GM18858 (cell line): ENCODE measurements around the gene GOLGB1.
"Not testable (repeated sequence)": the region's sequence is repeated elsewhere in the genome, so short reads cannot be mapped to it uniquely, and the experiment has no call there.

ENCODE experiments used
- ATAC-seq: cut with Tn5 transposase; IDR thresholded peaks from one replicate; pipeline ENCODE4 v1.9.1; 2021; ENCODE audit not compliant: unreplicated experiment

Gene GOLGB1

GRCh38 chr3:121743106-121743505 is 6.4 kb downstream of the GOLGB1 start:
- ATAC-seq: not testable (repeated sequence)

GRCh38 chr3:121740896-121741295 is 8.6 kb downstream of the GOLGB1 start:
- ATAC-seq: no peak

GRCh38 chr3:121739902-121740301 is 9.6 kb downstream of the GOLGB1 start:
- ATAC-seq: no peak

GRCh38 chr3:121737644-121738043 is 11.9 kb downstream of the GOLGB1 start:
- no peak for ATAC-seq

GRCh38 chr3:121736112-121736511 is 13.4 kb downstream of the GOLGB1 start:
- ATAC-seq: no peak

DNA sequence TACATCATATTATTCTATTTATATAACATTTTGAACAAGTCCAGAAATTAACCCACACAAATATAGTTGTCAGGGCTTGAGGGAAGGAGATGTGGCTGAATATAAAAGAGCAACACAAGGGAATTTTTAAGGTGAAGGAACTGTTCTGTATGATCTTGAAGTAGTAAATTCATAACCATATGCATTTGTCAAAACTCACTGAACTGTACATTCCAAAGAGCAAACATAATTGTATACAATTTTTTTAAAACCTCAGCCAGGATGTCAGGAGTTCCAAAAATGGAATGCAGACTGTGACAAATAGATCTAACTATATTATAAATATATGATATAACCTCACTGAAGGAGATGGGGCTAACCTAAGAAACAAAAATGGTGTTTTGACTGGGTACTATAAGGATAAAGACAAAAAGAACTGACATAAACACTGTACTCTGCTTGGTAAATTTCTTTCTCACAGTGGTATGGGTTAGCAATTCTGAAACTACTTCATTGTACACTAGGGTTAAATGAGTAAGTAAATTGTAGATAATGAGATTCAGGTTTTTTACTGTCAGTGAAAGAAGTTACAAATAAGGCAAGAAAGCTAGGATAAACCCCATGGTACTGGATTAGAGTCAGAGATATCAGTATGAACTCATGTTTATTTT is 14.4 kb downstream of the GOLGB1 start:
- peak; percentile 95 for ATAC-seq

- no peak for ATAC-seq
Measured at GRCh38 chr3:121730940-121731687, 18.4 kb downstream of the GOLGB1 start.

DNA sequence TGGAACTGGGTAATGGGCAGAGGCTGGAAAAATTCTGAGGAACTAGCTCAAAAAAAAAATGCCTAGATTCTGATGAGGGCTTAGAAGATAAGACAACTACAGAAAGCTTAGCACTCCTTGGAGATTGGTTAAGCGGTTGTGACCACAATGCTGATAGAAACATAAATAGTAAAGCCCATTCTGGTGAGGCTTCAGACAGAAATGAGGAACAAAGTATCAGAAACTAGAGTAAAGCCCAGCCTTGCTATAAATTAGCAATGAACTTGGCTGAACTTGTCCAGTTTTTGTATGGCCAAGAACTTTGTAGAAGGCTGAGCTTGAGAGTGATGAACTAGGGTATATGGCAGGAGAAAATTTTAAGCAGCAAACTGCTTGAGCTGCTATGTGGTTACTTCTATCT is 25.4 kb downstream of the GOLGB1 start:
- peak; percentile 89 for ATAC-seq

- ATAC-seq: no peak
Measured at GRCh38 chr3:121723485-121723884, 26.1 kb downstream of the GOLGB1 start.

- ATAC-seq: no peak
Measured at GRCh38 chr3:121722411-121722810, 27.1 kb downstream of the GOLGB1 start.

GRCh38 chr3:121720163-121720562 is 29.4 kb downstream of the GOLGB1 start:
- ATAC-seq: no peak

DNA sequence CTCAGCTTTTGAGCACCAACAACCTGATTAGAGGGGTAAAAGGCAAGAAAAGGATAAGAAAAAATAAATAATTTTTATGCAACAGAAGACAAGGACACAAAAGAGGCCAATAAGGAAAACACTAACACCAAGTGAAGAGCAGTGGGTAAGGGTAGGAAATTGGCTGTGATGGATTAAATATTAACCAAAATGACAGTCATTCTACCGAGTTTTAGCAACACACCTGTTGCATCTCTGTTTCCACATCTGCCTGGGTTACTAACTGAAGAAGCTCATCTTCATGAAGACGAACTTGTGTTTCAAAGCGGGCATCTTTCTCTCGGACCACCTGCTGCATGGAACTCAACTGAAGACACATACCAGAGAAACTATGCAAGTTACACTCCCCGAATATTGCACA is 30.1 kb downstream of the GOLGB1 start:
- ATAC-seq: no peak

- no peak for ATAC-seq
Measured at GRCh38 chr3:121718205-121718846, 31.2 kb downstream of the GOLGB1 start.

- ATAC-seq: no peak
Measured at GRCh38 chr3:121710347-121710746, 39.2 kb downstream of the GOLGB1 start.

DNA sequence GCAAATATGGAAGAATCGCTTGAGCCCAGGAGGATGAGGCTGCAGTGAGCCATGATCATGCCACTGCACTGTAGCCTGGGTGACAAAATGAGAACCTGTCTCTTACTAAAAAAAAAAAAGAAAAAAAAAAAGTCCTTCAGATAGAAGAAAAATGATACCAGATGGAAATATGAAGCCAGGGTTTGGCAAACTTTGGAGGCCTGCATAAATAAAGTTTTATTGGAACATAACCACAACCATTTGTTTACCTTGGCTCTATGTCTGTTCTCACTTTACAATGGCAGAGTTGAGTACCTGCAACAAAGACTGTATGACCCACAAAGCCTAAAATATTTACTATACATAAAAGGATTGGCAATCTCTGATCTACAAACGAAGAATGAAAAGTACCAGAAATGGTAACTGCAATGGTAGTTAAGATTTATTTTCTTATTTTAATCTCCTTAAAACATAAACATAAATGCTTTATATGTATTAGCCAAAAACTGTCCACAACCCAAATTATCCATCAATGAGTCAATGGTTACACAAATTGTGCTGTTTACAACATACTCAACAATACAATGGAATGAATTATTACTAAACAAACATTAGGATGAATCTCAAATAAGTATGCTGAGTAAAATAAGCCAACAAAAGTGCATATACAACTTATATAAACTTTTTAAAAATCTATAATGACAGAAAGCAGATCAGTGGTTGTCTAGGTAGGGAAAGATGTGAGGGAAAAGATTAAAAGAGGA is 41.8 kb downstream of the GOLGB1 start:
- ATAC-seq: no peak

GRCh38 chr3:121705541-121705940 is 44.0 kb downstream of the GOLGB1 start:
- ATAC-seq: no peak

DNA sequence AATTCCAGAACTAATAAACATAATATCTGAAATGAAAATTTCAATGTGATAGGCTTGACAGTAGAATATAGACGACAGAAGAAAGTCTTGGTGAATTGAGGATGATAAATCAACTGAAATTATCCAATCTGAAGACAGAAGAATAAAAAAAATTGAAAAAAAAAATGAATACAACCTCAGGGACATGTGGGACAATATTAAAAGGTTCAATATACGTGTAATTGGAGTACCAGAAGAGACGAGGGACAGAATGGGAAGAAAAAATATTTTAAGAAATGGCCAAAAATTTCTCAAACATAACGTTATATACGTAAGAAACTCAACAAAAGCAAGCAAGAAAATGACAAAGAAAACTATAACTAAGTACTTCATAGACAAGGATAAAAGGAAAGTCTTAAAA is 45.6 kb downstream of the GOLGB1 start:
- ATAC-seq: no peak

- ATAC-seq: no peak
Measured at GRCh38 chr3:121698901-121699300, 50.6 kb downstream of the GOLGB1 start.

GRCh38 chr3:121698476-121698875 is 51.1 kb downstream of the GOLGB1 start:
- ATAC-seq: no peak

DNA sequence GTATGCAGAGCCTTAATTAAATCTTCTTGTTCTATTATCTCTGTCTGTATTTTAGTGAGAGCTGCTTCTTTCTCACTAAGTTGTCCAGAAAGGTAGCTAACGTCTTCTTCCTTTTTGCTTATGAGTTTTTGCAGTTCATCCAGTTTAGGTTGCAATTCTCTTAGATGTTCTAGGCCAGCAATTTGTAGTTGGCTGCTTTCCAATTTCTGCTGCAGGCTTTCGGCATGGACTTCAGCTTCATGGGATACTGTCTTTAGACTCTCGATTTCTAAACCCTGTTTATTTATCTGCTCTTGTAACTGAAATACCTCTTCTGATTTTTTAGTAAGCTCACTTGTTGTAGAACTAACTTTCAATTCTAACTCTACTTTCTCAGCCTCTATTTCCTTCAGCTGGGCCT is 53.4 kb downstream of the GOLGB1 start:
- ATAC-seq: no peak

GRCh38 chr3:121692010-121692699 is 57.4 kb downstream of the GOLGB1 start:
- no peak for ATAC-seq
